H9 (cell line): ENCODE results near the gene PI4K2A. TPM values are rescaled to one million over a fixed set of nuclear protein-coding genes. Genes with fewer than 3 reads are reported as not detected.
A peak's percentile ranks its signal among the peaks of the same experiment; 100 is the strongest.

Experiments used
- DNase-seq: peaks from one replicate; pipeline ENCODE4 v3.0.0-alpha.2; 2017
- H2AFZ ChIP-seq: one replicate; pipeline ENCODE4 v1.6.1; 2013; ENCODE audit warnings: mild to moderate bottlenecking, low read length, control low read depth, moderate library complexity
- H2AK5ac ChIP-seq: 2 replicates; pipeline ENCODE4 v1.6.1; 2013; ENCODE audit warnings: low read length, control low read depth, mixed read lengths; ENCODE audit not compliant: insufficient read length
- H2BK120ac ChIP-seq: one replicate; pipeline ENCODE4 v1.6.1; 2013; ENCODE audit warnings: low read depth, mild to moderate bottlenecking, low read length, control low read depth, inconsistent platforms; ENCODE audit not compliant: poor library complexity, severe bottlenecking
- H2BK12ac ChIP-seq: 2 replicates; pipeline ENCODE4 v1.6.1; 2013; ENCODE audit warnings: low read length, control low read depth, mixed read lengths, low read depth; ENCODE audit not compliant: insufficient read length
- H2BK15ac ChIP-seq: 2 replicates; pipeline ENCODE4 v1.6.1; 2013; ENCODE audit warnings: low read depth, low read length, control low read depth
- H2BK20ac ChIP-seq: one replicate; pipeline ENCODE4 v1.6.1; 2013; ENCODE audit warnings: low read depth, mild to moderate bottlenecking, low read length, control low read depth, inconsistent platforms; ENCODE audit not compliant: poor library complexity, severe bottlenecking
- H2BK5ac ChIP-seq: 2 replicates; pipeline ENCODE4 v1.6.1; 2013; ENCODE audit warnings: low read length, control low read depth, mixed read lengths; ENCODE audit not compliant: insufficient read length
- H3K14ac ChIP-seq: 2 replicates; pipeline ENCODE4 v1.6.1; 2013; ENCODE audit warnings: low read length, control low read depth; ENCODE audit not compliant: insufficient read depth
- H3K18ac ChIP-seq: 2 replicates; pipeline ENCODE4 v1.6.1; 2013; ENCODE audit warnings: low read depth, mild to moderate bottlenecking, mixed read lengths, low read length, control low read depth; ENCODE audit not compliant: insufficient read length
- H3K23ac ChIP-seq: 2 replicates; pipeline ENCODE4 v1.6.1; 2013; ENCODE audit warnings: low read length, control low read depth, mixed read lengths, low read depth; ENCODE audit not compliant: insufficient read length
- H3K23me2 ChIP-seq: 2 replicates; pipeline ENCODE4 v1.6.1; 2013; ENCODE audit warnings: low read depth, mild to moderate bottlenecking, mixed read lengths, low read length, control low read depth; ENCODE audit not compliant: insufficient read length, poor library complexity, severe bottlenecking
- H3K27ac ChIP-seq: 2 replicates; pipeline ENCODE4 v1.5.1; 2013; ENCODE audit warnings: low read length, control low read depth, mixed read lengths, low read depth; ENCODE audit not compliant: insufficient read length
- H3K27me3 ChIP-seq: 2 replicates; pipeline ENCODE4 v1.6.1; 2013; ENCODE audit warnings: low read length, control low read depth, inconsistent platforms; ENCODE audit not compliant: insufficient read depth
- H3K4ac ChIP-seq: 2 replicates; pipeline ENCODE4 v1.6.1; 2013; ENCODE audit warnings: low read depth, mild to moderate bottlenecking, control low read depth, inconsistent platforms, low read length, moderate library complexity
- H3K4me1 ChIP-seq: 2 replicates; pipeline ENCODE4 v1.6.1; 2013; ENCODE audit warnings: low read length, control low read depth, inconsistent platforms; ENCODE audit not compliant: insufficient read depth
- H3K4me2 ChIP-seq: 2 replicates; pipeline ENCODE4 v1.6.1; 2013; ENCODE audit warnings: low read length, control low read depth, mixed read lengths; ENCODE audit not compliant: insufficient read length, insufficient read depth
- H3K56ac ChIP-seq: 2 replicates; pipeline ENCODE4 v1.6.1; 2013; ENCODE audit warnings: low read depth, mild to moderate bottlenecking, mixed read lengths, low read length, control low read depth; ENCODE audit not compliant: insufficient read length
- H3K79me1 ChIP-seq: 2 replicates; pipeline ENCODE4 v1.6.1; 2013; ENCODE audit warnings: low read depth, mild to moderate bottlenecking, moderate library complexity, low read length, control low read depth, inconsistent platforms; ENCODE audit not compliant: insufficient read depth, poor library complexity, severe bottlenecking
- H3K79me2 ChIP-seq: 2 replicates; pipeline ENCODE4 v1.6.1; 2013; ENCODE audit warnings: low read length, control low read depth, inconsistent platforms; ENCODE audit not compliant: insufficient read depth
- H3K9ac ChIP-seq: 2 replicates; pipeline ENCODE4 v1.6.1; 2013; ENCODE audit warnings: low read length, control low read depth, mixed read lengths; ENCODE audit not compliant: insufficient read length; ENCODE audit errors: extremely low read depth
- H3K9me3 ChIP-seq: one replicate; pipeline ENCODE4 v1.6.1; 2013; ENCODE audit warnings: low read depth, low read length, inconsistent platforms; ENCODE audit not compliant: control insufficient read depth
- H3T11ph ChIP-seq: one replicate; pipeline ENCODE4 v1.6.1; 2013; ENCODE audit warnings: mild to moderate bottlenecking, low read length, control low read depth, inconsistent platforms
- H4K20me1 ChIP-seq: one replicate; pipeline ENCODE4 v1.6.1; 2013; ENCODE audit not compliant: control insufficient read depth, insufficient read length, insufficient read depth
- H4K5ac ChIP-seq: 2 replicates; pipeline ENCODE4 v1.6.1; 2013; ENCODE audit warnings: low read depth, mild to moderate bottlenecking, mixed read lengths, low read length, control low read depth; ENCODE audit not compliant: insufficient read length
- H4K8ac ChIP-seq: replicated peaks from 2 replicates; pipeline ENCODE4 v1.6.1; 2013; ENCODE audit warnings: low read length, control low read depth, mixed read lengths, low read depth; ENCODE audit not compliant: insufficient read length
- H4K91ac ChIP-seq: 2 replicates; pipeline ENCODE4 v1.6.1; 2013; ENCODE audit warnings: low read depth, mild to moderate bottlenecking, moderate library complexity, mixed read lengths, low read length, control low read depth; ENCODE audit not compliant: insufficient read length
- H3K27ac Mint-ChIP-seq, 3 experiments: 2 replicates in 2 of 3; 3 replicates in 1 of 3; pipeline ENCODE4 v1.8.0; 2020 to 2021; ENCODE audit warnings: mixed read lengths in 3 of 3, mild to moderate bottlenecking in 1 of 3, moderate library complexity in 1 of 3
- H3K27me3 Mint-ChIP-seq: 2 replicates; pipeline ENCODE4 v1.8.0; 2021; ENCODE audit warnings: low read depth, mild to moderate bottlenecking, moderate library complexity, mixed read lengths
- H3K36me3 Mint-ChIP-seq, 3 experiments: 2 replicates in 2 of 3; 3 replicates in 1 of 3; pipeline ENCODE4 v1.8.0; 2020 to 2021; ENCODE audit warnings: low read depth in 3 of 3, mixed read lengths in 3 of 3; ENCODE audit not compliant: insufficient read depth in 1 of 3
- H3K4me1 Mint-ChIP-seq, 2 experiments: 2 replicates each; pipeline ENCODE4 v1.8.0; 2020; ENCODE audit warnings: mixed read lengths in 2 of 2
- H3K4me3 Mint-ChIP-seq, 2 experiments: 2 replicates in 1 of 2; 3 replicates in 1 of 2; pipeline ENCODE4 v1.8.0; 2020 to 2021; ENCODE audit warnings: mild to moderate bottlenecking in 2 of 2, mixed read lengths in 2 of 2, moderate library complexity in 1 of 2
- H3K9me3 Mint-ChIP-seq, 2 experiments: 2 replicates in 1 of 2; 3 replicates in 1 of 2; pipeline ENCODE4 v1.8.0; 2020; ENCODE audit warnings: mild to moderate bottlenecking in 2 of 2, mixed read lengths in 2 of 2, moderate library complexity in 1 of 2
- CTCF ChIP-seq: fragments of 200-600 bp; sonication (generic); conservative IDR thresholded peaks from 3 replicates; pipeline ENCODE4 v1.8.0; 2021; ENCODE audit warnings: antibody characterized with exemption, mild to moderate bottlenecking
- WGBS: extraction: QIAGEN DNeasy Blood & Tissue Kit; methylation state at CpG from one replicate; pipeline ENCODE4 v1.1.7; 2013; ENCODE audit warnings: missing lambda C conversion rate, low lambda C conversion rate, mixed read lengths; ENCODE audit not compliant: insufficient read length; ENCODE audit errors: extremely low coverage; 5-methylcytosine and 5-hydroxymethylcytosine counted together
- total RNA-seq: library from RNA; stranded (reverse); gene quantifications from 2 replicates; pipeline ENCODE4 v1.2.1, GENCODE V29; 2021

Gene PI4K2A
- total RNA-seq, 1 experiment from 2014 or later, result 30.9 TPM

- peaks cover 4% of the 10 kb centered on the region; the same call in 1 of the 2 replicates for H3K4me1 ChIP-seq
- H4K8ac ChIP-seq, result no peak within 1 kb of the TSS
- H3K36me3 Mint-ChIP-seq, result peaks cover 17 to 25% (median 19%) of the 10 kb centered on the region in 3 experiments
- H3K14ac ChIP-seq, result peak within 1 kb of the TSS; percentile 88
- no peaks in the 10 kb centered on the region for H3K79me1 ChIP-seq
- H4K5ac ChIP-seq, result no peak within 1 kb of the TSS
- no peak for TF ChIP-seq CTCF
- H3K23ac ChIP-seq, result no peak within 1 kb of the TSS
- H3K4me3 Mint-ChIP-seq, result peak within 1 kb of the TSS; percentile 98 to 99
- WGBS, result no CpG with 5 or more reads among the region's 37 CpGs
- peak within 1 kb of the TSS; percentile 49 for H3K9ac ChIP-seq
- H3K9me3 ChIP-seq, result no peaks in the 10 kb centered on the region
- no peak within 1 kb of the TSS for H2AK5ac ChIP-seq
- H3K4me2 ChIP-seq, result peak within 1 kb of the TSS; percentile 81
- H3K27me3 Mint-ChIP-seq, result peaks cover 9% of the 10 kb centered on the region
- peak within 1 kb of the TSS; percentile 97 to 99 (median 99) for H3K27ac Mint-ChIP-seq
- H3K23me2 ChIP-seq, result peaks cover 21% of the 10 kb centered on the region
- H3T11ph ChIP-seq, result no peak within 1 kb of the TSS
- DNase-seq, result peak; percentile 88
- peaks cover 41 to 47% of the 10 kb centered on the region in 2 experiments for H3K4me1 Mint-ChIP-seq
- H4K20me1 ChIP-seq, result no peaks in the 10 kb centered on the region
- peak within 1 kb of the TSS; percentile 63 for H3K18ac ChIP-seq
- H3K4ac ChIP-seq, result no peak within 1 kb of the TSS
- peak within 1 kb of the TSS; percentile 26 for H2BK12ac ChIP-seq
- no peaks in the 10 kb centered on the region; a peak in 1 of 5 replicates for H3K9me3 Mint-ChIP-seq
- H3K56ac ChIP-seq, result no peak within 1 kb of the TSS
- no peak within 1 kb of the TSS for H2BK20ac ChIP-seq
- H2AFZ ChIP-seq, result no peak within 1 kb of the TSS
- H3K27me3 ChIP-seq, result no peaks in the 10 kb centered on the region
- H4K91ac ChIP-seq, result no peak within 1 kb of the TSS
- no peak within 1 kb of the TSS for H2BK120ac ChIP-seq
- no peaks in the 10 kb centered on the region for H3K79me2 ChIP-seq
- no peak within 1 kb of the TSS for H2BK5ac ChIP-seq
- H3K27ac ChIP-seq, result no peak within 1 kb of the TSS
- H2BK15ac ChIP-seq, result no peak within 1 kb of the TSS
These were observed 72.9 kb downstream of the PI4K2A start, which contains the start of gene MARVELD1 for GRCh38 chr10:97713339-97713825. TSS of gene MARVELD1 (plus strand) at chr10:97713730. CDS start at chr10:97713877, 147 bp downstream.
